HG03095 (cell line): ENCODE data around the gene PCDH15.

Experiments used
- ATAC-seq: cut with Tn5 transposase; IDR thresholded peaks from one replicate; pipeline ENCODE4 v1.9.1; 2021; ENCODE audit warnings: moderate library complexity; ENCODE audit not compliant: unreplicated experiment

PCDH15 gene

GRCh38 chr10:54139819-54140428, 661.1 kb downstream of the PCDH15 start:
- no peak for ATAC-seq

- no peak for ATAC-seq
Observed at GRCh38 chr10:54137396-54137795, 663.6 kb downstream of the PCDH15 start.

- no peak for ATAC-seq
Observed at GRCh38 chr10:54133203-54133602, 667.8 kb downstream of the PCDH15 start.

GRCh38 chr10:54131833-54132232, 669.2 kb downstream of the PCDH15 start:
- ATAC-seq, result no peak

- no peak for ATAC-seq
Observed at GRCh38 chr10:54130394-54130793, 670.6 kb downstream of the PCDH15 start.

GRCh38 chr10:54125098-54125747, 675.8 kb downstream of the PCDH15 start:
- no peak for ATAC-seq

GRCh38 chr10:54124209-54124885, 676.7 kb downstream of the PCDH15 start:
- ATAC-seq, result no peak

- no peak for ATAC-seq
Observed at GRCh38 chr10:54120806-54121205, 680.2 kb downstream of the PCDH15 start.

GRCh38 chr10:54108961-54109360, 692.1 kb downstream of the PCDH15 start:
- no peak for ATAC-seq

- ATAC-seq, result no peak
Observed at GRCh38 chr10:54096892-54097291, 704.1 kb downstream of the PCDH15 start.

GRCh38 chr10:54094321-54094720, 706.7 kb downstream of the PCDH15 start:
- ATAC-seq, result no peak

GRCh38 chr10:54091237-54091636, 709.8 kb downstream of the PCDH15 start:
- ATAC-seq, result no peak

GRCh38 chr10:54081950-54082349, 719.1 kb downstream of the PCDH15 start:
- no peak for ATAC-seq

- no peak for ATAC-seq
Observed at GRCh38 chr10:54067361-54067760, 733.7 kb downstream of the PCDH15 start.

- no peak for ATAC-seq
Observed at GRCh38 chr10:54066646-54067045, 734.4 kb downstream of the PCDH15 start.

GRCh38 chr10:54065106-54065505, 735.9 kb downstream of the PCDH15 start:
- ATAC-seq, result no peak

GRCh38 chr10:54064215-54064614, 736.8 kb downstream of the PCDH15 start:
- ATAC-seq, result no peak

- no peak for ATAC-seq
Observed at GRCh38 chr10:54063514-54063913, 737.5 kb downstream of the PCDH15 start.

- no peak for ATAC-seq
Observed at GRCh38 chr10:54060572-54060971, 740.5 kb downstream of the PCDH15 start.

GRCh38 chr10:54057357-54057756, 743.7 kb downstream of the PCDH15 start:
- ATAC-seq, result no peak

GRCh38 chr10:54026340-54026739, 774.7 kb downstream of the PCDH15 start:
- ATAC-seq, result no peak

- ATAC-seq, result no peak
Observed at GRCh38 chr10:54011117-54011516, 789.9 kb downstream of the PCDH15 start.
